Measurements from ENCODE around the gene C1orf141. TPM values are rescaled to one million over a fixed set of nuclear protein-coding genes. Genes with fewer than 3 reads are reported as not detected.

The C1orf141 gene
- total and polyA plus RNA-seq, 2 donors (not counting 3 experiments of a cell fraction or from before 2014, with no cell fraction given) = not detected

DNA sequence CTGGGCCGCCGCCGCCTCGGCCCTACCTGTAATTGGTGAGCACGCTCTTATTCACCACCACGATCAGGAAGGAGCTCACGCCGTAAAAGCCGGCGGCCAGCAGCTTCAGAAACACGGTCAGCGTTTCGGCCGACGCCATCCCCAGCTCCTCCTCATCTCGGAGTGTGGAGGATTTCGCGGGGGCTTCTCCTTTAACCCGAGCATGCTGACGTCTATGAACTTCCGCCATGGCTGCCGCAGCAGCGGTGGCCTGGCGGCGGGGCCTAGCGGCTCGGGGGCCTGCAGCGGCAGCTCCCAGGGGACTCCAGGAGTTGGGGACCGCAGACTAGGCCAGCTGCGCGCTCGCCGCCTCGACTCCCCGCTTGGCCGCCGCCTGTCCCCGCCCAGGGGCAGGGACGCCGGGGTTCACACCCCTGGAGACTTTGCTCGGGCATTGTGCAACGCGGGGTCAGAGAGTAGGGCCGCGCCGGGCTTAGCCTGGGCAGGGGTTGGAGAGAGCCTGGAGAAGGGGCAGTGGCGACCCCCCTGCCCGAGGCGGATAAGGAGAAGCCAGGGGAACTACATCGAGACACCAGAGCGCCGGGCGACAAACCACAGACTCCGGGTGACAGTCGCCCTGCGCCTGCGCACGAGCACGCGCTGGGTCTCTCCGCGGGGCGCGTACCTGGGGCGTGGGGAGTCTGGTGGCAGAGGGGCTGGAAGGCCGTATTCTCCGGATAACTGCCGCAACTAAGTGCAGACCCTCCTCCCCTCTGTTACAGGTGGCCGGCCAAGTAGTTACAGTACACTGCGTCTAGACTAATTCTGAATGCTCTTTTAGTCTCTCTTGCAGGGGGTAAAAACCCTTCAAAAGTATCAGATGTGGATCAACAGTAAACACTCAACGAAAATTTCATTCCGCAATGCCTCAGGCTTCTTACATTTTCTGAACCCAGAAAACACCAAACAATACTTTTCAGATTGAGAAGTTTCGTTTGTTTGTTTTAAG lies 80.7 kb downstream of the C1orf141 start, which contains the start of gene SLC35D1:
Gene SLC35D1, minus strand, starts transcription at position 364 of the 988 bp plus-strand sequence. Its CDS starts 135 bp downstream, at position 229.
- dilution Hi-C loops (cut with MboI; ENCODE audit: extremely low pct_ligation_motif_present, low sequenced_read_pairs) (no loop called here), intact Hi-C loops (cut with micrococcal nuclease) (loop anchor here (1.0 to 10.0 kb wide), 5 partner anchors 10 to 411 kb away; partner anchors contain the start of genes DNAI4 and MIER1)
- Histone ChIP-seq H3K9ac (replicated peaks; ENCODE audit: extremely low read depth, insufficient read depth, low read length) (peak within 1 kb of the TSS; percentile 93), H3K79me2 (ENCODE audit: control insufficient read depth, insufficient read depth, low read length) (peaks cover 4% of the 10 kb centered on the region), H3K4me3 (replicated peaks in 1 of 3; ENCODE audit: insufficient read depth in 1 of 3, low read depth in 1 of 3, low read length in 3 of 3) (peak within 1 kb of the TSS; percentile 72 to 83 (median 81)), H3K4me2 (ENCODE audit: insufficient read depth, low read length) (peak within 1 kb of the TSS; percentile 99), H3K9me3 (replicated peaks; ENCODE audit: control insufficient read depth, insufficient read depth, low read length) (no peaks in the 10 kb centered on the region), H4K20me1 (replicated peaks; ENCODE audit: control insufficient read depth, extremely low read depth, insufficient read depth, low read length) (no peaks in the 10 kb centered on the region), H2AFZ (ENCODE audit: low read depth, low read length) (peak within 1 kb of the TSS; percentile 99), H3K27me3 (ENCODE audit: control insufficient read depth in 2 of 2, insufficient read depth in 2 of 2, low read length in 2 of 2) (no peaks in the 10 kb centered on the region), H3K9me1 (replicated peaks; ENCODE audit: control insufficient read depth, extremely low read depth, insufficient read depth, low read length) (no peaks in the 10 kb centered on the region), H3K4me1 (ENCODE audit: control insufficient read depth, extremely low read depth, insufficient read depth, low read length) (peaks cover 13% of the 10 kb centered on the region), H3K27ac (ENCODE audit: insufficient read depth, low read depth, low read length) (peak within 1 kb of the TSS; percentile 74), H3K36me3 (ENCODE audit: control insufficient read depth in 2 of 2, extremely low read depth in 1 of 2, insufficient read depth in 2 of 2, low read length in 2 of 2) (no peaks in the 10 kb centered on the region)
- peak; percentile 76 for FAIRE-seq
- POLR2A ChIA-PET = interaction anchor here (0.5 to 1.6 kb wide), 3 partner anchors 34 to 96 kb away, joined by 3 to 5 read pairs (median 4); no protein-coding TSS in a partner anchor
- TF ChIP-seq POLR2A (IDR thresholded peaks at IDR 0.05; ENCODE audit: low read depth, low read length) = peak; percentile 81
- TF ChIP-seq, protein P1, sequence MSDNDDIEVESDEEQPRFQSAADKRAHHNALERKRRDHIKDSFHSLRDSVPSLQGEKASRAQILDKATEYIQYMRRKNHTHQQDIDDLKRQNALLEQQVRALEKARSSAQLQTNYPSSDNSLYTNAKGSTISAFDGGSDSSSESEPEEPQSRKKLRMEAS (IDR thresholded peaks at IDR 0.05; ENCODE audit: insufficient read depth, insufficient read length) = no peak
- TF ChIP-seq, protein P2, sequence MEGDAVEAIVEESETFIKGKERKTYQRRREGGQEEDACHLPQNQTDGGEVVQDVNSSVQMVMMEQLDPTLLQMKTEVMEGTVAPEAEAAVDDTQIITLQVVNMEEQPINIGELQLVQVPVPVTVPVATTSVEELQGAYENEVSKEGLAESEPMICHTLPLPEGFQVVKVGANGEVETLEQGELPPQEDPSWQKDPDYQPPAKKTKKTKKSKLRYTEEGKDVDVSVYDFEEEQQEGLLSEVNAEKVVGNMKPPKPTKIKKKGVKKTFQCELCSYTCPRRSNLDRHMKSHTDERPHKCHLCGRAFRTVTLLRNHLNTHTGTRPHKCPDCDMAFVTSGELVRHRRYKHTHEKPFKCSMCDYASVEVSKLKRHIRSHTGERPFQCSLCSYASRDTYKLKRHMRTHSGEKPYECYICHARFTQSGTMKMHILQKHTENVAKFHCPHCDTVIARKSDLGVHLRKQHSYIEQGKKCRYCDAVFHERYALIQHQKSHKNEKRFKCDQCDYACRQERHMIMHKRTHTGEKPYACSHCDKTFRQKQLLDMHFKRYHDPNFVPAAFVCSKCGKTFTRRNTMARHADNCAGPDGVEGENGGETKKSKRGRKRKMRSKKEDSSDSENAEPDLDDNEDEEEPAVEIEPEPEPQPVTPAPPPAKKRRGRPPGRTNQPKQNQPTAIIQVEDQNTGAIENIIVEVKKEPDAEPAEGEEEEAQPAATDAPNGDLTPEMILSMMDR (IDR thresholded peaks at IDR 0.05; ENCODE audit: extremely low read depth in 1 of 2, insufficient read depth in 1 of 2, low read depth in 1 of 2, low read length in 2 of 2) = no peak
- no peak for TF ChIP-seq JUN (IDR thresholded peaks at IDR 0.05; ENCODE audit: borderline replicate concordance, insufficient read depth, insufficient read length, low read depth)
- TF ChIP-seq GATA2 (IDR thresholded peaks at IDR 0.05; ENCODE audit: insufficient read depth, insufficient read length, low read depth, low read length) = no peak
- no peak for TF ChIP-seq FOS (IDR thresholded peaks at IDR 0.05; ENCODE audit: borderline replicate concordance, insufficient read depth, low read length)
- no peak for TF ChIP-seq MYC (IDR thresholded peaks at IDR 0.05; ENCODE audit: low read depth, low read length)
- peak; percentile 67 for TF ChIP-seq POLR2AphosphoS5 (IDR thresholded peaks at IDR 0.05; ENCODE audit: insufficient read depth, low read depth, low read length)
- TF ChIP-seq EZH2 (IDR thresholded peaks at IDR 0.05; ENCODE audit: borderline replicate concordance, low read depth, low read length, severe bottlenecking) = no peak
- peak; percentile 80 for DNase-seq (ENCODE audit: low read depth, low spot score)
- CTCF ChIA-PET = interaction anchor here (0.8 to 3.4 kb wide), 8 partner anchors 10 to 157 kb away, joined by 3 to 21 read pairs (median 6); partner anchors contain the start of genes DNAI4 and MIER1
- TSS peak; percentile 49 for BruUV-seq (replicated peaks)

Data from endothelial cell of umbilical vein (primary cell).